HepG2 (cell line): ENCODE results near the gene MITF. TPM values are rescaled to one million over a fixed set of nuclear protein-coding genes. Genes with fewer than 3 reads are reported as not detected.

ENCODE experiments used
- ATAC-seq: fragments of 200-7000 bp; cut with Tn5 transposase; 3 replicates; pipeline ENCODE4 v1.9.1; 2020; ENCODE audit warnings: mild to moderate bottlenecking, moderate library complexity
- BruUV-seq: library from RNA; stranded (reverse); fragments of 400-500 nt; replicated peaks from 2 replicates; lab custom pipeline; 2021; lab: Mats Ljungman, UMichigan
- CTCF ChIA-PET: fragments of 300-600 bp; formaldehyde crosslinking; extraction: SDS; loops from one replicate; lab custom pipeline; 2021; ENCODE audit warnings: low total read pairs, inconsistent platforms, low intra/inter-chr PET ratio; lab: Yijun Ruan, JAX
- POLR2A ChIA-PET: fragments of 350-600 bp; sonication (Branson Sonifier 250); formaldehyde crosslinking; loops from one replicate; lab custom pipeline; 2020; ENCODE audit warnings: antibody characterized with exemption, inconsistent platforms; lab: Yijun Ruan, JAX
- DNase-seq: peaks from one replicate; pipeline ENCODE4 v3.0.0-alpha.2; 2015; ENCODE audit warnings: low spot score
- FAIRE-seq: peaks from 3 replicates; lab custom pipeline; 2011; peaks lifted over from hg19 to GRCh38; lab: Jason Lieb, UNC
- H2AFZ ChIP-seq: one replicate; pipeline ENCODE4 v1.6.1; 2011; ENCODE audit warnings: low read length, inconsistent platforms
- H3K27ac ChIP-seq: fragments of 300-600 bp; 3 replicates; pipeline ENCODE4 v1.8.0; 2011; ENCODE audit warnings: mixed run types, mild to moderate bottlenecking, mixed read lengths, low read length, inconsistent platforms; ENCODE audit not compliant: insufficient read depth; ENCODE audit errors: extremely low read length
- H3K27me3 ChIP-seq, 2 experiments: fragments of 200-600 bp in 1 of 2; 2 replicates in 1 of 2; 3 replicates in 1 of 2; pipeline versions ENCODE4 v1.6.0 to v1.8.0; 2011; ENCODE audit warnings: low read length in 2 of 2, mild to moderate bottlenecking in 2 of 2, moderate library complexity in 2 of 2, inconsistent platforms in 1 of 2; ENCODE audit not compliant: insufficient read depth in 2 of 2, control insufficient read depth in 1 of 2
- H3K36me3 ChIP-seq, 2 experiments: fragments of 200-600 bp in 1 of 2; replicated peaks in 1 of 2; 2 replicates in 1 of 2; 3 replicates in 1 of 2; pipeline versions ENCODE4 v1.5.1 to v1.8.0; 2011; ENCODE audit warnings: low read length in 2 of 2, inconsistent platforms in 1 of 2; ENCODE audit not compliant: insufficient read depth in 2 of 2, control insufficient read depth in 1 of 2
- H3K4me1 ChIP-seq: 2 replicates; pipeline ENCODE4 v1.5.1; 2012; ENCODE audit warnings: low read length, inconsistent platforms; ENCODE audit not compliant: insufficient read depth
- H3K4me2 ChIP-seq: 2 replicates; pipeline ENCODE4 v1.6.0; 2011; ENCODE audit warnings: low read depth, low read length, inconsistent platforms
- H3K4me3 ChIP-seq, 3 experiments: fragments of 200-600 bp in 1 of 3; sonication (generic), shearing (Covaris generic) in 1 of 3; replicated peaks in 1 of 3; 2 replicates each; pipeline ENCODE4 v1.5.1; 2011 to 2016; ENCODE audit warnings: low read length in 3 of 3, inconsistent platforms in 2 of 3, low read depth in 2 of 3, mild to moderate bottlenecking in 2 of 3, control low read depth in 1 of 3, mixed read lengths in 1 of 3; ENCODE audit not compliant: insufficient read depth in 1 of 3
- H3K79me2 ChIP-seq: one replicate; pipeline ENCODE4 v1.6.1; 2011; ENCODE audit warnings: low read length, inconsistent platforms; ENCODE audit not compliant: insufficient read depth
- H3K9ac ChIP-seq: 2 replicates; pipeline ENCODE4 v1.6.0; 2011; ENCODE audit warnings: mild to moderate bottlenecking, low read depth, low read length, inconsistent platforms; ENCODE audit not compliant: insufficient read depth
- H3K9me3 ChIP-seq: 2 replicates; pipeline ENCODE4 v1.5.1; 2012; ENCODE audit warnings: mild to moderate bottlenecking, low read length
- H4K20me1 ChIP-seq: 2 replicates; pipeline ENCODE4 v1.6.0; 2011; ENCODE audit warnings: inconsistent platforms, mild to moderate bottlenecking, low read length, moderate library complexity; ENCODE audit not compliant: insufficient read depth
- CBX5 ChIP-seq: sonication (generic); formaldehyde crosslinking; IDR thresholded peaks from 2 replicates; pipeline ENCODE4 v1.4.0; 2020; ENCODE audit warnings: missing genetic modification reagents, borderline replicate concordance
- FOXO1 ChIP-seq: sonication (generic); formaldehyde crosslinking; IDR thresholded peaks from 2 replicates; pipeline ENCODE4 v1.4.0; 2020; ENCODE audit warnings: missing genetic modification reagents
- HNF4G ChIP-seq, 2 experiments: sonication (generic) in 1 of 2; formaldehyde crosslinking in 1 of 2; IDR thresholded peaks; 2 replicates each; pipeline versions ENCODE4 v1.4.0 to v1.6.1; 2011 to 2020; ENCODE audit warnings: borderline replicate concordance in 2 of 2, low read depth in 2 of 2, mild to moderate bottlenecking in 2 of 2, low read length in 1 of 2, missing genetic modification reagents in 1 of 2, moderate library complexity in 1 of 2
- RXRA ChIP-seq: sonication (generic); formaldehyde crosslinking; IDR thresholded peaks from 2 replicates; pipeline ENCODE4 v1.5.1; 2020; ENCODE audit warnings: missing genetic modification reagents
- THAP11 ChIP-seq: IDR thresholded peaks from 2 replicates; pipeline ENCODE4 v1.6.1; 2016; ENCODE audit warnings: missing biosample characterization, missing genetic modification reagents
- ZNF101 ChIP-seq: sonication (generic); formaldehyde crosslinking; IDR thresholded peaks from 2 replicates; pipeline ENCODE4 v1.4.0; 2020; ENCODE audit warnings: mild to moderate bottlenecking, low read depth, missing genetic modification reagents, borderline replicate concordance
- ZNF230 ChIP-seq: sonication (generic); formaldehyde crosslinking; IDR thresholded peaks from 2 replicates; pipeline ENCODE4 v1.4.0; 2020; ENCODE audit warnings: mild to moderate bottlenecking, missing genetic modification reagents
- ZNF550 ChIP-seq: sonication (generic); formaldehyde crosslinking; IDR thresholded peaks from 2 replicates; pipeline ENCODE4 v1.4.0; 2020; ENCODE audit warnings: mild to moderate bottlenecking, missing genetic modification reagents, borderline replicate concordance
- ZNF780A ChIP-seq: sonication (generic); formaldehyde crosslinking; IDR thresholded peaks from 2 replicates; pipeline ENCODE4 v1.8.0; 2022; ENCODE audit warnings: mild to moderate bottlenecking, missing genetic modification reagents, moderate library complexity
- WGBS: methylation state at CpG from one replicate; pipeline ENCODE4 v1.1.6; 2017; ENCODE audit warnings: low lambda C conversion rate; 5-methylcytosine and 5-hydroxymethylcytosine counted together
- in situ Hi-C: cut with HindIII; loops from 2 replicates; pipeline ENCODE4 v1.10.0; 2017; ENCODE audit warnings: low pct_unique_long_range_greater_than_20kb; ENCODE audit not compliant: extremely low pct_ligation_motif_present
- intact Hi-C: fragments of 100-400 bp; cut with micrococcal nuclease; formaldehyde crosslinking; loops from one replicate; pipeline ENCODE4 v1.10.0; 2022; ENCODE audit not compliant: unreplicated experiment
- polyA plus RNA-seq, 8 experiments: library from polyadenylated mRNA; depleted of rRNA in 3 of 8; stranded (reverse) in 7 of 8; unstranded in 1 of 8; fragments of >200 nt; fragmentation: Illumina TruSeq in 4 of 8; extraction: Trizol in 4 of 8; gene quantifications; 2 replicates each; pipeline versions ENCODE4 v1.2.1 to v1.2.3, GENCODE V29; 2011 to 2016; ENCODE audit warnings: low read depth in 4 of 8, missing spikeins in 1 of 8, mixed read lengths in 1 of 8; ENCODE audit not compliant: insufficient read depth in 1 of 8
- total RNA-seq, 5 experiments: library from RNA; depleted of rRNA; stranded (reverse); fragments of >200 nt; fragmentation: Illumina TruSeq; extraction: Trizol; gene quantifications; 2 replicates each; pipeline ENCODE4 v1.2.3, GENCODE V29; 2016; ENCODE audit warnings: low read depth in 1 of 5
- TF ChIP-seq, protein P1 (sequence below): sonication (generic); formaldehyde crosslinking; IDR thresholded peaks from 2 replicates; pipeline ENCODE4 v1.5.0; 2020; ENCODE audit warnings: mild to moderate bottlenecking, low read depth, missing genetic modification reagents, borderline replicate concordance
- TF ChIP-seq, protein P2 (sequence below): sonication (generic); formaldehyde crosslinking; IDR thresholded peaks from 2 replicates; pipeline ENCODE4 v1.5.0; 2020; ENCODE audit warnings: missing genetic modification reagents, mild to moderate bottlenecking, borderline replicate concordance
- TF ChIP-seq, protein P3 (sequence below): fragments of 450-650 bp; IDR thresholded peaks from 2 replicates; pipeline ENCODE4 v1.6.1; 2017; ENCODE audit warnings: mild to moderate bottlenecking
- TF ChIP-seq, protein P4 (sequence below): sonication (generic); formaldehyde crosslinking; IDR thresholded peaks from 2 replicates; pipeline ENCODE4 v1.4.0; 2020; ENCODE audit warnings: missing genetic modification reagents
- TF ChIP-seq, protein P5 (sequence below): sonication (generic); formaldehyde crosslinking; IDR thresholded peaks from 2 replicates; pipeline ENCODE4 v1.9.0; 2021; ENCODE audit warnings: missing genetic modification reagents, borderline replicate concordance
- TF ChIP-seq, protein P6 (sequence below): sonication (generic); formaldehyde crosslinking; IDR thresholded peaks from 2 replicates; pipeline ENCODE4 v1.8.0; 2022; ENCODE audit warnings: missing genetic modification reagents, mild to moderate bottlenecking, borderline replicate concordance

MITF gene
- total and polyA plus RNA-seq, 2 of the 13 experiments (the other 11 are each of a cell fraction or from before 2014, with no cell fraction given) = 0.12 to 0.38 TPM

DNA sequence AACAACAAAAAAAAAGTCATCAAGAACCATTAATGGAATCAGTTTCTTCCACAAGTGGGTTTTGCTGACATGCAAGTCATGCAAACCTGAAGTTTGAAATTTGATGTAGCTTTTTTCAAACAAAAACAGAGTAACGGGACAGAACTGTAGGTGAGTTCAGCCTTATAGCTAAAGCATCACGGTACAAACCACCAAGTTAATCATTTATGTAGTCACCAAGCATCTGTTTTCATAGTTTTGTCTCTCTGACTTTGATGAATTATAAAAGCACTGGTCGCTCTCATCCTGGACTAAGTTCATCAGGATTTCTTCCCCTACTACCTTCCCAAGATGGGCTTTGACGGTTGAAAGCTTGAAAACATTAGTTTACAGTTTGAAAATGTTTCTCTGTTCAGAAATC is 143.3 kb downstream of the MITF start:
- no peak overlapping the region for H3K4me2 ChIP-seq
- no peak for TF ChIP-seq ZNF101 (CRISPR knock-in tag)
- TF ChIP-seq FOXO1 = no peak
- TF ChIP-seq, protein P1, sequence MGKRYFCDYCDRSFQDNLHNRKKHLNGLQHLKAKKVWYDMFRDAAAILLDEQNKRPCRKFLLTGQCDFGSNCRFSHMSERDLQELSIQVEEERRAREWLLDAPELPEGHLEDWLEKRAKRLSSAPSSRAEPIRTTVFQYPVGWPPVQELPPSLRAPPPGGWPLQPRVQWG (CRISPR knock-in tag) = no peak
- no peak for TF ChIP-seq RXRA (CRISPR knock-in tag)
- TF ChIP-seq HNF4G (IDR thresholded peaks at IDR 0.05; ENCODE audit: borderline replicate concordance, low read depth, low read length) = no peak
- TF ChIP-seq HNF4G (CRISPR knock-in tag; IDR thresholded peaks at IDR 0.05; ENCODE audit: borderline replicate concordance, low read depth) = no peak
- TF ChIP-seq THAP11 = no peak
- TF ChIP-seq, protein P2, sequence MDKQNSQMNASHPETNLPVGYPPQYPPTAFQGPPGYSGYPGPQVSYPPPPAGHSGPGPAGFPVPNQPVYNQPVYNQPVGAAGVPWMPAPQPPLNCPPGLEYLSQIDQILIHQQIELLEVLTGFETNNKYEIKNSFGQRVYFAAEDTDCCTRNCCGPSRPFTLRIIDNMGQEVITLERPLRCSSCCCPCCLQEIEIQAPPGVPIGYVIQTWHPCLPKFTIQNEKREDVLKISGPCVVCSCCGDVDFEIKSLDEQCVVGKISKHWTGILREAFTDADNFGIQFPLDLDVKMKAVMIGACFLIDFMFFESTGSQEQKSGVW (CRISPR knock-in tag) = no peak
- TF ChIP-seq, protein P3, sequence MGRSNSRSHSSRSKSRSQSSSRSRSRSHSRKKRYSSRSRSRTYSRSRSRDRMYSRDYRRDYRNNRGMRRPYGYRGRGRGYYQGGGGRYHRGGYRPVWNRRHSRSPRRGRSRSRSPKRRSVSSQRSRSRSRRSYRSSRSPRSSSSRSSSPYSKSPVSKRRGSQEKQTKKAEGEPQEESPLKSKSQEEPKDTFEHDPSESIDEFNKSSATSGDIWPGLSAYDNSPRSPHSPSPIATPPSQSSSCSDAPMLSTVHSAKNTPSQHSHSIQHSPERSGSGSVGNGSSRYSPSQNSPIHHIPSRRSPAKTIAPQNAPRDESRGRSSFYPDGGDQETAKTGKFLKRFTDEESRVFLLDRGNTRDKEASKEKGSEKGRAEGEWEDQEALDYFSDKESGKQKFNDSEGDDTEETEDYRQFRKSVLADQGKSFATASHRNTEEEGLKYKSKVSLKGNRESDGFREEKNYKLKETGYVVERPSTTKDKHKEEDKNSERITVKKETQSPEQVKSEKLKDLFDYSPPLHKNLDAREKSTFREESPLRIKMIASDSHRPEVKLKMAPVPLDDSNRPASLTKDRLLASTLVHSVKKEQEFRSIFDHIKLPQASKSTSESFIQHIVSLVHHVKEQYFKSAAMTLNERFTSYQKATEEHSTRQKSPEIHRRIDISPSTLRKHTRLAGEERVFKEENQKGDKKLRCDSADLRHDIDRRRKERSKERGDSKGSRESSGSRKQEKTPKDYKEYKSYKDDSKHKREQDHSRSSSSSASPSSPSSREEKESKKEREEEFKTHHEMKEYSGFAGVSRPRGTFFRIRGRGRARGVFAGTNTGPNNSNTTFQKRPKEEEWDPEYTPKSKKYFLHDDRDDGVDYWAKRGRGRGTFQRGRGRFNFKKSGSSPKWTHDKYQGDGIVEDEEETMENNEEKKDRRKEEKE = no peak
- TF ChIP-seq, protein P4, sequence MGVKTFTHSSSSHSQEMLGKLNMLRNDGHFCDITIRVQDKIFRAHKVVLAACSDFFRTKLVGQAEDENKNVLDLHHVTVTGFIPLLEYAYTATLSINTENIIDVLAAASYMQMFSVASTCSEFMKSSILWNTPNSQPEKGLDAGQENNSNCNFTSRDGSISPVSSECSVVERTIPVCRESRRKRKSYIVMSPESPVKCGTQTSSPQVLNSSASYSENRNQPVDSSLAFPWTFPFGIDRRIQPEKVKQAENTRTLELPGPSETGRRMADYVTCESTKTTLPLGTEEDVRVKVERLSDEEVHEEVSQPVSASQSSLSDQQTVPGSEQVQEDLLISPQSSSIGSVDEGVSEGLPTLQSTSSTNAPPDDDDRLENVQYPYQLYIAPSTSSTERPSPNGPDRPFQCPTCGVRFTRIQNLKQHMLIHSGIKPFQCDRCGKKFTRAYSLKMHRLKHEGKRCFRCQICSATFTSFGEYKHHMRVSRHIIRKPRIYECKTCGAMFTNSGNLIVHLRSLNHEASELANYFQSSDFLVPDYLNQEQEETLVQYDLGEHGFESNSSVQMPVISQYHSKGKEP (CRISPR knock-in tag) = no peak
- TF ChIP-seq ZNF550 = no peak
- TF ChIP-seq, protein P5, sequence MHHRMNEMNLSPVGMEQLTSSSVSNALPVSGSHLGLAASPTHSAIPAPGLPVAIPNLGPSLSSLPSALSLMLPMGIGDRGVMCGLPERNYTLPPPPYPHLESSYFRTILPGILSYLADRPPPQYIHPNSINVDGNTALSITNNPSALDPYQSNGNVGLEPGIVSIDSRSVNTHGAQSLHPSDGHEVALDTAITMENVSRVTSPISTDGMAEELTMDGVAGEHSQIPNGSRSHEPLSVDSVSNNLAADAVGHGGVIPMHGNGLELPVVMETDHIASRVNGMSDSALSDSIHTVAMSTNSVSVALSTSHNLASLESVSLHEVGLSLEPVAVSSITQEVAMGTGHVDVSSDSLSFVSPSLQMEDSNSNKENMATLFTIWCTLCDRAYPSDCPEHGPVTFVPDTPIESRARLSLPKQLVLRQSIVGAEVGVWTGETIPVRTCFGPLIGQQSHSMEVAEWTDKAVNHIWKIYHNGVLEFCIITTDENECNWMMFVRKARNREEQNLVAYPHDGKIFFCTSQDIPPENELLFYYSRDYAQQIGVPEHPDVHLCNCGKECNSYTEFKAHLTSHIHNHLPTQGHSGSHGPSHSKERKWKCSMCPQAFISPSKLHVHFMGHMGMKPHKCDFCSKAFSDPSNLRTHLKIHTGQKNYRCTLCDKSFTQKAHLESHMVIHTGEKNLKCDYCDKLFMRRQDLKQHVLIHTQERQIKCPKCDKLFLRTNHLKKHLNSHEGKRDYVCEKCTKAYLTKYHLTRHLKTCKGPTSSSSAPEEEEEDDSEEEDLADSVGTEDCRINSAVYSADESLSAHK (CRISPR knock-in tag) = no peak
- TF ChIP-seq, protein P6, sequence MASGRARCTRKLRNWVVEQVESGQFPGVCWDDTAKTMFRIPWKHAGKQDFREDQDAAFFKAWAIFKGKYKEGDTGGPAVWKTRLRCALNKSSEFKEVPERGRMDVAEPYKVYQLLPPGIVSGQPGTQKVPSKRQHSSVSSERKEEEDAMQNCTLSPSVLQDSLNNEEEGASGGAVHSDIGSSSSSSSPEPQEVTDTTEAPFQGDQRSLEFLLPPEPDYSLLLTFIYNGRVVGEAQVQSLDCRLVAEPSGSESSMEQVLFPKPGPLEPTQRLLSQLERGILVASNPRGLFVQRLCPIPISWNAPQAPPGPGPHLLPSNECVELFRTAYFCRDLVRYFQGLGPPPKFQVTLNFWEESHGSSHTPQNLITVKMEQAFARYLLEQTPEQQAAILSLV (CRISPR knock-in tag) = no peak
- no peak for TF ChIP-seq ZNF780A (CRISPR knock-in tag)
- TF ChIP-seq ZNF230 (CRISPR knock-in tag) = no peak
- no peak for TF ChIP-seq CBX5 (CRISPR knock-in tag)

More for the DNA sequence above, 143.3 kb downstream of the MITF start:
- ChIA-PET CTCF (no interaction called here), POLR2A (no interaction called here)
- in situ Hi-C loops (no loop called here), intact Hi-C loops (no loop called here)
- H3K4me3 ChIP-seq = no peak overlapping the region
- FAIRE-seq (no peak), DNase-seq (no peak), ATAC-seq (no peak)
- no peaks in the 10 kb centered on the region for H4K20me1 ChIP-seq
- H3K27me3 ChIP-seq = 0 out of 5 replicates have a peak, but pooled peaks cover 0 to 4% of the 10 kb centered on the region in 2 experiments
- no TSS peak for BruUV-seq
- H3K27ac ChIP-seq = no peak overlapping the region
- no peak overlapping the region for H3K9ac ChIP-seq
- no peaks in the 10 kb centered on the region for H3K36me3 ChIP-seq
- no peak overlapping the region for H2AFZ ChIP-seq
- H3K9me3 ChIP-seq = no peaks in the 10 kb centered on the region
- H3K79me2 ChIP-seq = no peaks in the 10 kb centered on the region
- H3K4me1 ChIP-seq = no peaks in the 10 kb centered on the region
- 8% methylated on average over 4 of the region's 4 CpGs for WGBS
